IPS DF 4.7 (cell line): ENCODE measurements around the gene SNX27.
"Not testable (repeated sequence)": the region's sequence is repeated elsewhere in the genome, so short reads cannot be mapped to it uniquely, and the experiment has no call there.

ENCODE experiments used
- DNase-seq: peaks from one replicate; pipeline ENCODE4 v3.0.0-alpha.2; 2013; ENCODE audit warnings: low spot score; ENCODE audit errors: extremely low read depth

SNX27 gene

DNA sequence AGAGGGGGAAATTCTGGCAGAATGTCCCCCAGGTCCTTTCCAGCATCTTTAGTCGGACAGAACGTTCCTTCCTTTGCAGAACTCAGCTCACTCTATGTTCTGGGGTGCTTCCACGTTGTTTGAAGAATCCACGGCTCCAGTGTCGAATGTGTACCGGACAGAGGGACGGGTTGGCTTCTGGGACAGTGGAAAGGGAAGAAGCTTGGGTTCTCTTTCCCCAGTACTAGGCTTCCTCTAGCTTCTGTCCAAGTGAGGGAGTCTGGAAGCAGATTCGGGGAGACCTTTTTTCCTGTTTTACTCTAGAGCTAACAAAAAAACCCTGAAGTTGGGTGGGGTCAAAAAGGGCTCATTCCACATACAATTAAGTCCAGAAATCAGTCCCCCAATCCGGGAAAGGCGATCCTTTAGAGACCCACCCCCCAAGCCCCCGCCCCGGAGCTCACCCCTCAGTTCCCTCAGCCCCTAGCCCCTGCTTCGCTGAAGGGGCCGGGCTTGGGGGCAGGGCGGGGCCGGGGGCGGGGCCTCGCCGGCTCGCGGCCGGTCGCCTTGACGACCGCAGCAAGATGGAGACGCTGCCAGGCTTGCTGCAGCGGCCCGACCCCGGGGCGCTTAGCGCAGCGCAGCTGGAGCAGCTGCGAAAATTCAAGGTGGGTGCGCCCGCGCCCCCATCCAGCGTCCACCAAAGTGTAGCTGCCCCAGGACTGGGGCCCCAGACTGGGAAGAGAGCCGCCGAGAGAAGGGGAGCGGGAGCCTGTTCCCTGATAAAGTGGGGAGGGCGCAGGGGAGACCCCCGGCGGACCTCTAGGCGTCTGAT lies 109.3 kb downstream of the SNX27 start, which contains the start of gene RIIAD1:
Gene RIIAD1, plus strand, starts transcription at position 549 of the 814 bp plus-strand sequence. Its CDS starts 15 bp downstream, at position 564.
- no peak for DNase-seq

DNA sequence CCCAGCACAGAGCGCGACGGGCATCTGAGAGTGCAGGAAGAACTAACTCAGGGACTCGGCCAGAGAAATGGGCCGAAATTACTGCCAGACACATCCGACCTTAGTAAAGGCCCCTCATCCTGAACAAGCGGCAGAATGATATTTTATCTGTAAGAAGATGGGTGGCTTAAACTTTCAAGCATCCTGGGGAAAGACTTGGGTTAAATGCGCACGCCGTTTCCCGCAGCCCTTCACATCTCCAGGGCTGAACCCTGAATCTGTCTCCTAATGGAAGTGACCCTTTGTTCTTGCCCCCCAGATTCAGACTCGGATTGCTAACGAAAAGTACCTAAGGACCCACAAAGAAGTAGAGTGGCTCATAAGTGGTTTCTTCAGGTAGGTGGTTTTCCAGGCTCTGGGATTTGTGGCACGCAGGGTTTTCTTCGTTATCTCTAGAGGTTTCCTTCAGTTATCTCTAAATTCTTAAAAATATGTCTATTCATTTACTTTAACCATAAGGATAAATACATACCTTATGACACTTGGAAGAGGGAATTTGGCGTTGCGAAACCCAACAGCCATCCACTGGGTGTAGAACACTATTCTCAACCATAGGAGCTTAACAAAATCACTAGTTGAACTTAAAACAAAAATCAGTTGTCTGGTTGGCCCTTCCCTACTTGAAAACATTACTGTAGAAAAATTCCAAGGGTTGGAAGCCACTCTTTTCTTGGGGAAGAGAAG lies 110.1 kb downstream of the SNX27 start:
- no peak for DNase-seq

DNA sequence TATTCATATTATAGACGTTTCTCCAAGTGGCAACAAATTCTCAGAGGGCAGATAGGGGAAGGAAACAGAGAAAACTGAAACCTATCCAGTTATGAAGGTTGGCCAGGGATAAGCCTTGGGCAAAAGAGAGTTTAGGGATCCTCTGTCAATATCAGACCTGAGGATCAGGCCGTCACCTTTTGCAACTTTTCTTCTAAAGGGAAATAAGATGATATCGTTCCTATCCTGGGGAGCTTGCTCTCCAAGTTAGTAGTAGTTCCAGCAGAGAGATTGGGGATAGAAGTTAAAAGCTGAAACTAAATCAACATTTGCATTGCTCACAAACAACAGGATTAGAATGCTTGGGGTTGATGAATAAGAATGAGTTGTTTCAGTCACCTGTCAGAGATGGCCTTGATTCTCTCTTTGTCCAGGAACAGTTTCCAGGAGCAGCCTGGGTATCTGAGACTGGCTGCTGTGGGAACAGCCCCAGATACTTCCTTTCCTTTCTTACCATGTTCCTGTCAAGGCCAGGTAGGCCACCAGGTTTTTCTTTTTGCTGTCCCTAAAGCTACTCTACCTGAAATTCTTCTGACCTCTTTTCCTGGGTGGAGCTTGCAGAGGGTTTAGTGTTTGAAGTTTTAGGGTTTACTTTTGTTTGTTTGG lies 112.0 kb downstream of the SNX27 start:
- no peak for DNase-seq

DNA sequence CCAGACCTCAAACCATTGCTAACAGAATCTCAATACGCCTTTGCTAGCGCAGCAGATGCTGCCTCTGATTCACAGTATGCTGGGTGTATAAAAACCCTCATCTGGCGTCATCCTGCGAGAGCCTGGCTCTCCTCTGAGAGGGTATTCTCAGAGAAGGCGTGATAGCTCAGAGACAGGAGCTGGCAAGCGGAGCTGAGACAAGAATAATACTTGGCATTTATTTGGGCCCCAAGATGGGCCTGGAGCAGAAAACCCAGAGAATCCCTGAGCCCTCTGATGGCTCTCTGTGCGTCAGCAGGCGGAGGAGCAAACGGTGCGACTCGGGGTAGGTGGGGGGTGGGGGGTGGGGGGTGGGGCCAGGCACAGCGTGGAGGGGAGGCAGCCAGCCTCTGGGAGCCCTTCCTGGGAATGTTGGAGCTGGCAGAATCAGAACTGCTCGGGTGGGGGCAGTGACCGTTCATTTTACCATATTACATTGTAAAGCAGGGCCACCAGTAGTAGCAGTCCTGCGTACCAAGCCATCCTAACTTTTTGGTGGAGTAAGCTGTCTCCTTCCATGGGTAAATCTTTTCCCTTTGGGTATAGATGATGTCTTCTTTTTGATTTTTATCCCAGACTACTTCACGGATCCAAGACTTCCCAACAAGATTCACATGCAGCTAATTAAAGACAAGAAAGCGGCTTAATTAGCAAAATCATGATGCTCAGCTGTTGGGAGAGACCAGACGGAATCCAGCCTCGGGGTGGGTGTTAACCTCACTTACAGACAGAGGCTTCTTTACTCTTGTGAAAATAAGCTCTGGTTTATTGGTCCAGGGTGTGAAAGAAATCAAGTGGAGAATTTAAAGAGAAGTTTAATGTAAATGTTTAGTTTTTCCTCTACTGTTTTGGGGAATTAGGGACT lies 116.6 kb downstream of the SNX27 start:
- no peak for DNase-seq

DNA sequence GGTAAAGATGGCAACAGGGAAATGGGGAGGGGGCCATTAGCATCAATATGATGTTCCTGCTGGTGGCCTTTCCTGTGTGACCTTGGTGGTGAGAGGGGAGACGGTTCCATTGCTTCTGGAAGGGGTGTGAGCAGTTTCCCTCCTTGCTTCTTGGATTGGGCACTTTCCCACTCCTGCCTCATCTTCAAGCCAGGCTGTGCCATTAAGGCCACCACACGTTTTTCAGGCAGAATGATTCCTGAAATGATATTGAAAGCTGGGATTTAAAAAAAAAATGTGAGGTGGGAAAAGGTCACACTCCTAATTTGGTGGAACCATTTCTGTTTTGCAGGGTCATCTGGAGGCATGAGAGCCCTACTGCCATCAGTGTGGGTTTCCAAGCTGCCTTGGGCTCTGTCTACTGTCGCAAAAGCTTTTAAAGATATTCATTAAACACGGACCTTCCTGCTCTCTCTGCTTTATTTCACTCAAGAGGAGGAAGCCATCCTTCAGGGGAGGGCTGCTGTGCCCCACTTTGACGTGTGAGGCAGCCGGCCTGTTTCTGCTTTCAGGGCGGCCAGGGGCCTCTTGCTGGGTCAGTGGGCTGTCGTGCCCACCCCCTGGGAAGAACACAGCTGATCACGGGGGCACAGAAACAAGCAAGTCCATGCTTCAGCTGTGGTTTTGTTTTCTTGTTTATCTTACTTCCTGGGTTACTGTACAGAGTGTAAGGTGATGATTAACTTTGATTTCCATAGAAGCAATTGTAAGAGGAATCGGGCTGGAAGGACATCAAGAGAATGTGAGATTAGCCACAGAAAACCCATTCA lies 117.5 kb downstream of the SNX27 start:
- no peak for DNase-seq

DNA sequence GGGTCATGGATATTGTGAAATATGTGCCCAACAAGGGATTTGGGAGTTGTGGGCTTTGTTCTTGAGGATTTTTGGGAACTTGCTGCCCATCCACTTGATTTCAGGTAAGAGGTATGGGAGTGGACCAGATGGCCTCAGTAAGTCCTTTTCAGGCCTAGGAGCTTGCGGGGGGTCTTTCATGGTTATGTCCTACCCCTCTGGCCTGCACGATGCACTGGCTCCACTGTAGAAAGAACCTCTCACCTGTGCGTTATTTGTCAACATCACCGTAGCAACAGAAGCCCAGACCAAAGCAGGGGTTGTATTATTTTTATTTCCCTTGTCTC lies 118.1 kb downstream of the SNX27 start:
- DNase-seq, result no peak

DNA sequence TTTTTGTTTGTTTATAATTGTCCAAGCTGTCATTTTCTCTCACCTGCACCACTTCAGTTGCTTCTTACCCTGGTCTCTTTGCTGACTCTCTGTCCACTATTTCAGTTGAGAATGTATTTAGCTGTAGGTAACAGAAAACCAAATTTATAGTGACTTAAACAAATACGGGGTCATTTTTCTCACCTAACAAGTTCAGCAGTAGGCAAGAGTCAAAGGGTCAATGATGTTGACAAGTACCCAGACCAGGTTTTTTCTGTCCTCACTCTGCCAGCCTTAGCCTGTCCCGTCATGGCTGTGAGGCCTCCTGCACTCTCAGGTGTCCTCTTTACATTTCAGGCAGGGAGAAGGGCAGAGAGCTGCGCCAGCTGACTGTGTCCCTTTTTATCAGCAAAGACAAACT lies 121.3 kb downstream of the SNX27 start:
- DNase-seq, result no peak

DNA sequence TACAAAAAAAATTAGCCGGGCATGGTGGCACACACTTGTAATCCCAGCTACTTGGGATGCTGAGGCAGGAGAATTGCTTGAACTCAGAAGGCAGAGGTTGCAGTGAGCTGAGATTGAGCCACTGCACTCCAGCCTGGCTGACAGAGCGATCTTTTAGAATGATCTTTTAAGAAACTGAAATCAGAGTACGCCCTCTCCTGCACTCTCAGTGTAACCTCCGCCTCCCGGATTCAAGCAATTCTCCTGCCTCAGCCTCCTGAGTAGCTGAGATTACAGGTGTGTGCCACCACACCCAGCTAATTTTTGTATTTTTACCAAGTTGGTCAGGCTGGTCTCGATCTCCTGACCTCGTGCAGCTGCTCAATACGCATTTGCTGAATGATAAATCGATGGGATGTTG lies 122.1 kb downstream of the SNX27 start:
- not testable (repeated sequence) for DNase-seq

DNA sequence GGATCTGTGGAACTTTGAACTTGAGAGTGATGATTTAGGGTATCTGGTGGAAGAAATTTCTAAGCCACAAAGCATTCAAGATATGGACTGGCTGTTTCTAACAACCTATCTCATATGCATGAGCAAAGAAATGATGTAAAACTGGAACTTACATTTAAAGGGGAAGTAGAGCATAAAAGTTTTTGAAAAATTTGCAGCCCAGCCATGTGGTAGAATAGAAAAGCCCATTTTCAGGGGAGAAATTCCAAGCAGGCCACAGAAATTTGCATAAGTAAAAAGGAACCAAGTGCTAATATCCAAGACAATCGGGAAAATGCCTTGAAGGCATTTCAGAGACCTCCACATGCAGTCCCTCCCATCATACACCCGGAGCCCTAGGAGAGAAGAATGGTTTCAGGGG lies 125.2 kb downstream of the SNX27 start:
- no peak for DNase-seq

DNA sequence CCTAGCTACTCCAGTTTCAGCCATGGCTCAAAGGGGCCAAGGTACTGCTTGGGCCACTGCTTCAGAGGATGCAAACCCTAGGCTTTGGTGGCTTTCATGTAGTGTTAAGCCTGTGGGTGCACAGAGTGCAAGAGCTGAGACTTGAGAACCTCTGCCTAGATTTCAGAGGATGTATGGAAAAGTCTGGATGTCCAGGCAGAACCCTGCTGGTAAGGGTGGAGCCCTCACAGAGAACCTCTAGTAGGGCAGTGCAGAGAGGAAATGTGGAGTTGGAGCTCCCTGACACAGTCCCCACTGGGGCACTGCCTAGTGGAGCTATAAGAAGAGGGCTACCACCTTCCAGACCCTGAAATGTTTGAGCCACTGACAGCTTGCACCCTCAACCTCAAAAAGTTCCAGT lies 125.6 kb downstream of the SNX27 start:
- no peak for DNase-seq

DNA sequence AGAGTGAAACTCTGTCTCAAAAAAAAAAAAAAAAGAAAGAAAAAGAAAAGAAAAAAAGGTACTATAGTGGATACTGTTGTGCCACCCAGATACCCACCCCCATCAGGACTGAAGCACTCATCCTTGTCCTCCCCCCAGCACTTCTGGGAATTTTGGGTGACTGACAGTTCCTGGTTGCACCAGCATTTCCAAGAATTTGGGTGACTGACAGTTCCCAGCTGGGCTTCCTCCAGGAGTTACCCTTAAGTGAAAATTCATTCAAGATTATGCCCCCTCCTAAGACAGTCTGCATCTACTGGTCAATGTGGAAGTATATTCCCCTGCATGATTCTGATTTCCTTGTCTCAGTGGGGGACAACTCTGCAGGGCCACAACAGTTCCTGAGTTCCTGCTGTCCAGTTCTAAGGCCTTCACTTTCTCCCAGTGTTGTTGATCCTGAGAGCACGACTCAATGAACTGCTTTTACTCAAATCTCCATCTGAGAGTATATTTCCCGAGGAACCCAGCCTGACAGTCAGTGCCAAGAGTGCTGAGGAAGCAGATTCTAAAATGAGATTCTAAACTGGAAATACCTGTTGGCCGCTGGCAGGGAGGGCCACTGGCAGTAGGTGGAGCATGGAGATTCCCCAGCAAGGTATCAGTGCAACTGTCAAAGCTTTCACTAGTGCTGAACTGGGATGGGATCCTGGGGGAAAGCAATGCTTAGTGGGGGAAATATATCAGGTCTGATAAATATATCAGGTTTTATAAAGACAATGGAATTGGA lies 127.9 kb downstream of the SNX27 start:
- no peak for DNase-seq

DNA sequence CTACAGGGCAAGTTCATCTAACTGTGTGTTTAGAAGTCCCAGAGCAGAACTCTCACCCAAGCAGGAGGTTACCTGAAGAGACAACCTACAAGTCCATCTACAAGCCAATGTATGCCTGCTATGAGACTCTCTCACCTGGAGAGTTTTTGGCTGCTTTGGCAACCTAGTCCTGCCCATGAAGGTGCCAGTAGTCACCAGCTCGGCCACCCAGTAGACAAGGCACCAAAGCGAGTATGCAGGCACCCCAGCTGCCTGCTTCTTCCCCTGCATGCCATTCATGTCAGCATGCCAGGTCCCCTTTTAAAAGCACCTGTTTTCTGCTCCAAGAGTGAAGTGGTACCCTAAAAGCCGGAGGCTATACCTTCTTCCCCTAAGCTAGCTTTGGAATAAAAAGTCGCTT lies 129.7 kb downstream of the SNX27 start:
- DNase-seq, result no peak
